GM12891 (cell line): ENCODE measurements around the gene LANCL3.

ENCODE experiments used
- PAX5 ChIP-seq: IDR thresholded peaks from 2 replicates; pipeline ENCODE4 v1.6.1; 2011; ENCODE audit warnings: low read length, moderate library complexity, mild to moderate bottlenecking; ENCODE audit not compliant: insufficient read depth, severe bottlenecking
- POLR2A ChIP-seq: IDR thresholded peaks from 2 replicates; pipeline ENCODE4 v1.6.1; 2011; ENCODE audit warnings: low read depth, low read length, control low read depth
- POLR2AphosphoS5 ChIP-seq: IDR thresholded peaks from 2 replicates; pipeline ENCODE4 v1.6.1; 2011; ENCODE audit warnings: low read depth, low read length, control low read depth
- POU2F2 ChIP-seq: IDR thresholded peaks from 2 replicates; pipeline ENCODE4 v1.6.1; 2011; ENCODE audit warnings: low read depth, mild to moderate bottlenecking, control low read depth, low read length, moderate library complexity
- SPI1 ChIP-seq: IDR thresholded peaks from 2 replicates; pipeline ENCODE4 v1.6.1; 2011; ENCODE audit warnings: low read depth, low read length, control low read depth
- TAF1 ChIP-seq: IDR thresholded peaks from 2 replicates; pipeline ENCODE4 v1.6.1; 2011; ENCODE audit warnings: low read depth, low read length, control low read depth

- TF ChIP-seq POLR2AphosphoS5, result no peak
- TF ChIP-seq POLR2A, result no peak
- TF ChIP-seq SPI1, result no peak
- no peak for TF ChIP-seq TAF1
- TF ChIP-seq POU2F2, result no peak
- TF ChIP-seq PAX5, result no peak
Observed at GRCh38 chrX:37652589-37653231, 81.2 kb downstream of the LANCL3 start.
